HEK293 (cell line): ENCODE measurements around the gene DCAF7.

Experiments
- CTCF ChIA-PET: fragments of 350-600 bp; formaldehyde crosslinking; extraction: SDS; loops from one replicate; lab custom pipeline; 2021; ENCODE audit warnings: antibody characterized with exemption; lab: Yijun Ruan, JAX
- POLR2A ChIA-PET: fragments of 300-600 bp; formaldehyde crosslinking; extraction: SDS; loops from one replicate; lab custom pipeline; 2020; ENCODE audit warnings: antibody characterized with exemption, inconsistent platforms; lab: Yijun Ruan, JAX
- H3K27ac ChIP-seq: fragments of 200-500 bp; sonication (Bioruptor generic); 2 replicates; pipeline ENCODE4 v1.5.1; 2014; ENCODE audit warnings: low read depth, low read length, control low read depth, inconsistent platforms; ENCODE audit errors: extremely low read depth
- H3K36me3 ChIP-seq, 2 experiments: fragments of 200-500 bp in 1 of 2; sonication (Bioruptor generic) in 1 of 2; 1 replicate in 1 of 2; 2 replicates in 1 of 2; pipeline ENCODE4 v1.5.1; 2014 to 2017; ENCODE audit warnings: inconsistent platforms in 2 of 2, low read length in 2 of 2; ENCODE audit not compliant: control insufficient read depth in 2 of 2, insufficient read depth in 1 of 2
- H3K4me1 ChIP-seq: fragments of 200-500 bp; sonication (Bioruptor generic); 2 replicates; pipeline ENCODE4 v1.5.1; 2014; ENCODE audit warnings: mild to moderate bottlenecking, low read length, inconsistent platforms; ENCODE audit not compliant: control insufficient read depth, insufficient read depth
- H3K4me3 ChIP-seq: 2 replicates; pipeline ENCODE4 v1.5.1; 2011; ENCODE audit warnings: low read depth, mild to moderate bottlenecking, control low read depth, low read length, moderate library complexity
- H3K9me3 ChIP-seq: fragments of 200-500 bp; sonication (Bioruptor generic); 2 replicates; pipeline ENCODE4 v1.5.1; 2014; ENCODE audit warnings: low read depth, low read length, inconsistent platforms; ENCODE audit not compliant: control insufficient read depth, insufficient read depth
- FEZF1 ChIP-seq: fragments of 450-650 bp; formaldehyde crosslinking; IDR thresholded peaks from 2 replicates; pipeline ENCODE4 v1.5.1; 2016; ENCODE audit warnings: missing biosample characterization, missing genetic modification characterization
- KLF16 ChIP-seq: fragments of 450-650 bp; formaldehyde crosslinking; IDR thresholded peaks from 2 replicates; pipeline ENCODE4 v1.5.1; 2017; ENCODE audit warnings: missing biosample characterization, missing genetic modification characterization
- KLF17 ChIP-seq: fragments of 450-650 bp; formaldehyde crosslinking; IDR thresholded peaks from 2 replicates; pipeline ENCODE4 v1.5.1; 2016; ENCODE audit warnings: missing biosample characterization, missing genetic modification characterization
- MEIS1 ChIP-seq: sonication (generic); formaldehyde crosslinking; IDR thresholded peaks from 2 replicates; pipeline ENCODE4 v1.8.1; 2022; ENCODE audit warnings: missing genetic modification reagents, mild to moderate bottlenecking, borderline replicate concordance
- PRDM1 ChIP-seq: fragments of 450-650 bp; formaldehyde crosslinking; IDR thresholded peaks from 2 replicates; pipeline ENCODE4; 2016; ENCODE audit warnings: missing biosample characterization, missing genetic modification characterization
- PRDM10 ChIP-seq: fragments of 450-650 bp; formaldehyde crosslinking; IDR thresholded peaks from 2 replicates; pipeline ENCODE4 v1.5.1; 2016; ENCODE audit warnings: missing biosample characterization, missing genetic modification characterization
- SCRT2 ChIP-seq: fragments of 450-650 bp; formaldehyde crosslinking; IDR thresholded peaks from 2 replicates; pipeline ENCODE4 v1.5.1; 2016; ENCODE audit warnings: missing biosample characterization, missing genetic modification characterization
- TRIM28 ChIP-seq: IDR thresholded peaks from 2 replicates; pipeline ENCODE4 v1.6.1; 2011; ENCODE audit warnings: low read length, control low read depth, borderline replicate concordance
- ZBTB26 ChIP-seq: fragments of 450-650 bp; formaldehyde crosslinking; optimal IDR thresholded peaks from 2 replicates; pipeline ENCODE3; 2016; ENCODE audit warnings: missing biosample characterization, mild to moderate bottlenecking, missing genetic modification characterization
- ZNF16 ChIP-seq: fragments of 450-650 bp; formaldehyde crosslinking; IDR thresholded peaks from 2 replicates; pipeline ENCODE4 v1.5.1; 2016; ENCODE audit warnings: low read depth, missing biosample characterization, missing genetic modification characterization
- ZNF266 ChIP-seq: fragments of 450-650 bp; formaldehyde crosslinking; IDR thresholded peaks from 2 replicates; pipeline ENCODE4 v1.5.1; 2016; ENCODE audit warnings: missing biosample characterization, missing genetic modification characterization, low read depth
- ZNF302 ChIP-seq: fragments of 450-650 bp; formaldehyde crosslinking; IDR thresholded peaks from 2 replicates; pipeline ENCODE4 v1.5.1; 2016; ENCODE audit warnings: missing biosample characterization, missing genetic modification characterization, low read depth
- ZNF48 ChIP-seq: fragments of 450-650 bp; formaldehyde crosslinking; IDR thresholded peaks from 2 replicates; pipeline ENCODE4 v1.5.1; 2016; ENCODE audit warnings: missing biosample characterization, missing genetic modification characterization
- ZNF530 ChIP-seq: fragments of 450-650 bp; formaldehyde crosslinking; IDR thresholded peaks from 2 replicates; pipeline ENCODE4 v1.5.1; 2016; ENCODE audit warnings: low read depth, missing biosample characterization, missing genetic modification characterization
- ZNF610 ChIP-seq: fragments of 450-650 bp; formaldehyde crosslinking; IDR thresholded peaks from 2 replicates; pipeline ENCODE4 v1.5.1; 2016; ENCODE audit warnings: missing biosample characterization, missing genetic modification characterization, borderline replicate concordance
- ZNF660 ChIP-seq: fragments of 450-650 bp; IDR thresholded peaks from 2 replicates; pipeline ENCODE4 v1.5.1; 2018; ENCODE audit warnings: missing biosample characterization, mild to moderate bottlenecking, missing genetic modification characterization
- ZNF670 ChIP-seq: fragments of 450-650 bp; formaldehyde crosslinking; IDR thresholded peaks from 2 replicates; pipeline ENCODE4 v1.5.1; 2016; ENCODE audit warnings: missing biosample characterization, missing genetic modification characterization, low read depth
- ZNF704 ChIP-seq: fragments of 450-650 bp; formaldehyde crosslinking; IDR thresholded peaks from 2 replicates; pipeline ENCODE4 v1.5.1; 2016; ENCODE audit warnings: missing biosample characterization, missing genetic modification characterization
- ZNF747 ChIP-seq: fragments of 450-650 bp; formaldehyde crosslinking; IDR thresholded peaks from 2 replicates; pipeline ENCODE4 v1.5.1; 2016; ENCODE audit warnings: missing biosample characterization, missing genetic modification characterization
- ZNF792 ChIP-seq: fragments of 450-650 bp; formaldehyde crosslinking; IDR thresholded peaks from 2 replicates; pipeline ENCODE4 v1.5.1; 2016; ENCODE audit warnings: missing biosample characterization, missing genetic modification characterization
- ZSCAN5A ChIP-seq: fragments of 450-650 bp; formaldehyde crosslinking; IDR thresholded peaks from 2 replicates; pipeline ENCODE4 v1.5.1; 2016; ENCODE audit warnings: missing biosample characterization, missing genetic modification characterization

DCAF7 gene

GRCh38 chr17:63610854-63611253 lies 60.6 kb downstream of the DCAF7 start (continued):
- TF ChIP-seq ZNF48 (tag by site-specific recombination): no peak
- no peak for TF ChIP-seq ZNF610 (tag by site-specific recombination)
- no peak for TF ChIP-seq ZNF670 (tag by site-specific recombination)
- TF ChIP-seq ZSCAN5A (tag by site-specific recombination): no peak
- TF ChIP-seq TRIM28: no peak
- no peak for TF ChIP-seq KLF17 (tag by site-specific recombination)

- POLR2A ChIA-PET: interaction anchor here (0.6 to 2.8 kb wide), 6 partner anchors 10 to 1494 kb away, joined by 3 to 30 read pairs (median 5); partner anchors contain the start of genes MAP3K3 and TACO1
- H3K4me3 ChIP-seq: no peak overlapping the region
- H3K9me3 ChIP-seq: no peaks in the 10 kb centered on the region
- CTCF ChIA-PET: interaction anchor here (0.7 to 5.2 kb wide), 50 partner anchors 9 to 1293 kb away, joined by 3 to 106 read pairs (median 5); partner anchors contain the start of genes MAP3K3 and TACO1
- H3K4me1 ChIP-seq: no peaks in the 10 kb centered on the region
- TF ChIP-seq PRDM1 (no peak), SCRT2 (tag by site-specific recombination) (no peak), ZNF530 (no peak), ZNF704 (no peak), ZNF747 (tag by site-specific recombination) (no peak), ZNF660 (tag by site-specific recombination) (no peak), ZBTB26 (tag by site-specific recombination) (no peak), FEZF1 (no peak), ZNF302 (tag by site-specific recombination) (no peak), PRDM10 (tag by site-specific recombination) (no peak), KLF16 (tag by site-specific recombination) (no peak), ZNF16 (no peak), ZNF266 (tag by site-specific recombination) (no peak), ZNF792 (no peak), MEIS1 (CRISPR knock-in tag) (no peak)
- TF ChIP-seq, all 188 proteins: peak for 0
- 0 out of 2 replicates have a peak overlapping the region, but pooled peaks have one; percentile 16 for H3K27ac ChIP-seq
- peaks cover 17 to 43% of the 10 kb centered on the region in 2 experiments for H3K36me3 ChIP-seq
Observed at GRCh38 chr17:63611354-63611753, 61.1 kb downstream of the DCAF7 start.
